Endothelial cell of umbilical vein (primary cell): ENCODE results near the gene KRTAP6-2. TPM values are rescaled to one million over a fixed set of nuclear protein-coding genes. Genes with fewer than 3 reads are reported as not detected.

ENCODE experiments used
- BruUV-seq: library from RNA; stranded (reverse); fragments of 400-500 nt; replicated peaks from 2 replicates; lab custom pipeline; 2021; lab: Mats Ljungman, UMichigan
- CTCF ChIA-PET: fragments of 300-600, 350-600 bp; sonication (Branson Sonifier 250); formaldehyde crosslinking; loops from one replicate; lab custom pipeline; 2021; ENCODE audit warnings: antibody characterized with exemption, inconsistent platforms; lab: Charles Lee
- POLR2A ChIA-PET: fragments of 300-600, 350-600 bp; sonication (Branson Sonifier 250); formaldehyde crosslinking; loops from one replicate; lab custom pipeline; 2021; ENCODE audit warnings: antibody characterized with exemption, inconsistent platforms; lab: Charles Lee
- DNase-seq: peaks from one replicate; pipeline ENCODE4 v3.0.0-alpha.2; 2011; ENCODE audit warnings: low read depth, low spot score
- FAIRE-seq: peaks from 2 replicates; lab custom pipeline; 2011; peaks lifted over from hg19 to GRCh38; lab: Jason Lieb, UNC
- H2AFZ ChIP-seq: 2 replicates; pipeline ENCODE4 v1.6.0; 2012; ENCODE audit warnings: low read depth, low read length, control low read depth, inconsistent platforms
- H3K27ac ChIP-seq: 2 replicates; pipeline ENCODE4 v1.5.1; 2011; ENCODE audit warnings: low read depth, mild to moderate bottlenecking, control low read depth, low read length, moderate library complexity; ENCODE audit not compliant: insufficient read depth
- H3K27me3 ChIP-seq, 2 experiments: 2 replicates each; pipeline versions ENCODE4 v1.6.0 to v1.6.1; 2011; ENCODE audit warnings: low read length in 2 of 2, mixed read lengths in 1 of 2; ENCODE audit not compliant: control insufficient read depth in 2 of 2, insufficient read depth in 2 of 2
- H3K36me3 ChIP-seq, 2 experiments: 2 replicates in 1 of 2; 3 replicates in 1 of 2; pipeline ENCODE4 v1.5.1; 2011; ENCODE audit warnings: low read length in 2 of 2, mild to moderate bottlenecking in 1 of 2, moderate library complexity in 1 of 2; ENCODE audit not compliant: control insufficient read depth in 2 of 2, insufficient read depth in 2 of 2; ENCODE audit errors: extremely low read depth in 1 of 2
- H3K4me1 ChIP-seq: 3 replicates; pipeline ENCODE4 v1.5.1; 2011; ENCODE audit warnings: mild to moderate bottlenecking, low read length; ENCODE audit not compliant: control insufficient read depth, insufficient read depth; ENCODE audit errors: extremely low read depth
- H3K4me2 ChIP-seq: 2 replicates; pipeline ENCODE4 v1.6.1; 2011; ENCODE audit warnings: low read length, control low read depth, mixed read lengths; ENCODE audit not compliant: insufficient read depth
- H3K4me3 ChIP-seq, 3 experiments: fragments of 200-600 bp in 1 of 3; sonication (generic), shearing (Covaris generic) in 1 of 3; replicated peaks in 1 of 3; 2 replicates each; pipeline ENCODE4 v1.5.1; 2011 to 2016; ENCODE audit warnings: control low read depth in 3 of 3, low read length in 3 of 3, mild to moderate bottlenecking in 2 of 3, inconsistent platforms in 1 of 3, low read depth in 1 of 3, moderate library complexity in 1 of 3; ENCODE audit not compliant: insufficient read depth in 1 of 3
- H3K79me2 ChIP-seq: 2 replicates; pipeline ENCODE4 v1.6.0; 2012; ENCODE audit warnings: low read length, inconsistent platforms; ENCODE audit not compliant: control insufficient read depth, insufficient read depth
- H3K9ac ChIP-seq: replicated peaks from 2 replicates; pipeline ENCODE3; 2011; ENCODE audit warnings: low read length, control low read depth; ENCODE audit not compliant: insufficient read depth; ENCODE audit errors: extremely low read depth
- H3K9me1 ChIP-seq: replicated peaks from 3 replicates; pipeline ENCODE4 v1.6.0; 2011; ENCODE audit warnings: mild to moderate bottlenecking, low read length; ENCODE audit not compliant: control insufficient read depth, insufficient read depth; ENCODE audit errors: extremely low read depth
- H3K9me3 ChIP-seq: replicated peaks from 2 replicates; pipeline ENCODE4 v1.5.1; 2012; ENCODE audit warnings: low read length, inconsistent platforms; ENCODE audit not compliant: control insufficient read depth, insufficient read depth
- H4K20me1 ChIP-seq: replicated peaks from 2 replicates; pipeline ENCODE3; 2011; ENCODE audit warnings: mild to moderate bottlenecking, low read length; ENCODE audit not compliant: control insufficient read depth, insufficient read depth; ENCODE audit errors: extremely low read depth
- CTCF ChIP-seq, 2 donors: IDR thresholded peaks; 1 replicate in 1 of 2; 2 replicates in 1 of 2; pipeline ENCODE4 v1.5.1; 2011; ENCODE audit warnings: low read length in 2 of 2, mild to moderate bottlenecking in 2 of 2, moderate library complexity in 2 of 2, control low read depth in 1 of 2, inconsistent platforms in 1 of 2, low read depth in 1 of 2; ENCODE audit not compliant: insufficient read depth in 1 of 2; ENCODE audit errors: extremely low read depth in 1 of 2
- EZH2 ChIP-seq: IDR thresholded peaks from 2 replicates; pipeline ENCODE4 v1.6.1; 2012; ENCODE audit warnings: borderline replicate concordance, low read depth, mild to moderate bottlenecking, moderate library complexity, low read length, inconsistent platforms; ENCODE audit not compliant: severe bottlenecking
- FOS ChIP-seq: IDR thresholded peaks from 2 replicates; pipeline ENCODE4 v1.6.1; 2011; ENCODE audit warnings: mild to moderate bottlenecking, low read length, moderate library complexity, borderline replicate concordance; ENCODE audit not compliant: insufficient read depth
- GATA2 ChIP-seq: IDR thresholded peaks from 2 replicates; pipeline ENCODE4 v1.7.0; 2011; ENCODE audit warnings: low read depth, mild to moderate bottlenecking, moderate library complexity, mixed read lengths, low read length; ENCODE audit not compliant: insufficient read length, insufficient read depth
- JUN ChIP-seq: IDR thresholded peaks from 2 replicates; pipeline ENCODE4 v1.6.1; 2011; ENCODE audit warnings: borderline replicate concordance, low read depth; ENCODE audit not compliant: insufficient read length, insufficient read depth
- MAX ChIP-seq: IDR thresholded peaks from 2 replicates; pipeline ENCODE4 v1.6.1; 2011; ENCODE audit not compliant: insufficient read depth, insufficient read length
- MYC ChIP-seq: IDR thresholded peaks from one replicate; pipeline ENCODE4 v1.6.1; 2011; ENCODE audit warnings: mild to moderate bottlenecking, low read depth, low read length
- POLR2A ChIP-seq: IDR thresholded peaks from 2 replicates; pipeline ENCODE4 v1.6.1; 2012; ENCODE audit warnings: low read depth, mild to moderate bottlenecking, control low read depth, low read length
- POLR2AphosphoS5 ChIP-seq: IDR thresholded peaks from 2 replicates; pipeline ENCODE4 v1.6.1; 2012; ENCODE audit warnings: low read depth, mild to moderate bottlenecking, control low read depth, low read length, moderate library complexity; ENCODE audit not compliant: insufficient read depth
- dilution Hi-C: fragments of 300-500 bp; cut with MboI; formaldehyde crosslinking; loops from one replicate; pipeline ENCODE4 v1.15.0; 2019; ENCODE audit warnings: low sequenced_read_pairs; ENCODE audit not compliant: extremely low pct_ligation_motif_present
- intact Hi-C: fragments of 100-400 bp; cut with micrococcal nuclease; formaldehyde crosslinking; loops from one replicate; pipeline ENCODE4 v1.10.0; 2022
- polyA plus RNA-seq, 4 experiments: library from polyadenylated mRNA; depleted of rRNA in 3 of 4; stranded (reverse) in 3 of 4; unstranded in 1 of 4; fragments of >200 nt; gene quantifications; 2 replicates each; pipeline versions ENCODE4 v1.2.1 to v1.2.3, GENCODE V29; 2011 to 2012; ENCODE audit warnings: missing spikeins in 1 of 4
- total RNA-seq: library from RNA; stranded (reverse); gene quantifications from 2 replicates; pipeline ENCODE4 v1.2.3, GENCODE V29; 2021

KRTAP6-2 gene
- total and polyA plus RNA-seq, 2 donors (not counting 3 experiments of a cell fraction or from before 2014, with no cell fraction given) = not detected

GRCh38 chr21:30623362-30623761 is 24.7 kb upstream of the KRTAP6-2 start:
- Histone ChIP-seq H3K9ac (no peak overlapping the region), H4K20me1 (no peaks in the 10 kb centered on the region), H3K4me3 (no peak overlapping the region), H3K36me3 (no peaks in the 10 kb centered on the region), H3K9me3 (peaks cover 8% of the 10 kb centered on the region), H3K79me2 (no peaks in the 10 kb centered on the region), H3K27me3 (no peaks in the 10 kb centered on the region), H3K4me2 (no peak overlapping the region), H2AFZ (no peak overlapping the region), H3K9me1 (no peaks in the 10 kb centered on the region), H3K4me1 (no peaks in the 10 kb centered on the region), H3K27ac (no peak overlapping the region)
- no peak for DNase-seq
- FAIRE-seq = no peak
- no peak for TF ChIP-seq GATA2
- TF ChIP-seq MYC = no peak
- no peak for TF ChIP-seq POLR2A
- no peak for TF ChIP-seq CTCF (IDR thresholded peaks at IDR 0.05; ENCODE audit: extremely low read depth in 1 of 2, insufficient read depth in 1 of 2, low read depth in 1 of 2, low read length in 2 of 2)
- TF ChIP-seq EZH2 = no peak
- no peak for TF ChIP-seq POLR2AphosphoS5
- TF ChIP-seq FOS = no peak
- no peak for TF ChIP-seq JUN
- TF ChIP-seq MAX = no peak
- no TSS peak for BruUV-seq
- ChIA-PET CTCF (no interaction called here), POLR2A (no interaction called here)
- dilution Hi-C loops = no loop called here
- intact Hi-C loops = no loop called here
